Endodermal cell (in vitro differentiated cells): ENCODE data around the gene ATF7. TPM values are rescaled to one million over a fixed set of nuclear protein-coding genes. Genes with fewer than 3 reads are reported as not detected.

Source experiments
- DNase-seq: peaks from one replicate; pipeline ENCODE4 v3.0.0-alpha.2; 2017
- H3K27ac ChIP-seq: 2 replicates; pipeline ENCODE4 v1.5.1; 2013; ENCODE audit warnings: mild to moderate bottlenecking, low read depth, low read length, moderate library complexity
- H3K27me3 ChIP-seq: 2 replicates; pipeline ENCODE4 v1.6.1; 2013; ENCODE audit warnings: mild to moderate bottlenecking, low read length, moderate library complexity; ENCODE audit not compliant: insufficient read depth, control insufficient read depth, poor library complexity, severe bottlenecking
- H3K36me3 ChIP-seq: 2 replicates; pipeline ENCODE4 v1.7.0; 2013; ENCODE audit warnings: mild to moderate bottlenecking, low read length, moderate library complexity; ENCODE audit not compliant: control insufficient read depth, insufficient read depth
- H3K4me1 ChIP-seq: one replicate; pipeline ENCODE4 v1.7.0; 2013; ENCODE audit warnings: low read length; ENCODE audit not compliant: control insufficient read depth, insufficient read depth
- H3K4me3 ChIP-seq: 2 replicates; pipeline ENCODE4 v1.5.1; 2013; ENCODE audit warnings: mild to moderate bottlenecking, low read length, moderate library complexity
- H3K9ac ChIP-seq: 2 replicates; pipeline ENCODE4 v1.6.1; 2013; ENCODE audit warnings: mild to moderate bottlenecking, low read length, moderate library complexity; ENCODE audit not compliant: poor library complexity, severe bottlenecking; ENCODE audit errors: extremely low read depth
- H3K9me3 ChIP-seq: 2 replicates; pipeline ENCODE4 v1.6.1; 2013; ENCODE audit warnings: mild to moderate bottlenecking, low read length, moderate library complexity; ENCODE audit not compliant: control insufficient read depth
- H3K27ac Mint-ChIP-seq: 2 replicates; pipeline ENCODE4 v1.8.0; 2020; ENCODE audit warnings: mixed read lengths
- H3K27me3 Mint-ChIP-seq: 2 replicates; pipeline ENCODE4 v1.8.0; 2021; ENCODE audit warnings: mild to moderate bottlenecking, mixed read lengths; ENCODE audit not compliant: insufficient read depth
- H3K36me3 Mint-ChIP-seq: 2 replicates; pipeline ENCODE4 v1.8.0; 2020; ENCODE audit warnings: low read depth, mixed read lengths
- H3K4me1 Mint-ChIP-seq: 2 replicates; pipeline ENCODE4 v1.8.0; 2020; ENCODE audit warnings: mixed read lengths
- H3K4me3 Mint-ChIP-seq: 2 replicates; pipeline ENCODE4 v1.8.0; 2020; ENCODE audit warnings: mild to moderate bottlenecking, moderate library complexity, mixed read lengths
- H3K9me3 Mint-ChIP-seq: 2 replicates; pipeline ENCODE4 v1.8.0; 2020; ENCODE audit warnings: mild to moderate bottlenecking, mixed read lengths
- WGBS, 2 experiments: methylation state at CpG; one replicate each; pipeline versions ENCODE4 v1.1.5 to v1.1.7; 2013; ENCODE audit warnings: missing lambda C conversion rate in 2 of 2, mixed read lengths in 1 of 2; ENCODE audit not compliant: insufficient coverage in 1 of 2, insufficient read length in 1 of 2; 5-methylcytosine and 5-hydroxymethylcytosine counted together
- total RNA-seq, 2 donors: library from RNA; stranded (reverse); fragmentation: NEBNext Ultra II Directional in 1 of 2; extraction: Animal tissue kit (Norgen Biotek cat#: 25700) in 1 of 2; gene quantifications; 2 replicates in 1 of 2; 3 replicates in 1 of 2; pipeline ENCODE4 v1.2.1, GENCODE V29; 2021
- TF ChIP-seq, protein P1 (sequence below): fragments of 200-600 bp; sonication (generic); conservative IDR thresholded peaks from 2 replicates; pipeline ENCODE4 v1.5.0; 2021; ENCODE audit warnings: antibody characterized with exemption, mild to moderate bottlenecking

The ATF7 gene
- total RNA-seq, 2 donors from 2014 or later = 29.0 to 36.6 TPM

DNA sequence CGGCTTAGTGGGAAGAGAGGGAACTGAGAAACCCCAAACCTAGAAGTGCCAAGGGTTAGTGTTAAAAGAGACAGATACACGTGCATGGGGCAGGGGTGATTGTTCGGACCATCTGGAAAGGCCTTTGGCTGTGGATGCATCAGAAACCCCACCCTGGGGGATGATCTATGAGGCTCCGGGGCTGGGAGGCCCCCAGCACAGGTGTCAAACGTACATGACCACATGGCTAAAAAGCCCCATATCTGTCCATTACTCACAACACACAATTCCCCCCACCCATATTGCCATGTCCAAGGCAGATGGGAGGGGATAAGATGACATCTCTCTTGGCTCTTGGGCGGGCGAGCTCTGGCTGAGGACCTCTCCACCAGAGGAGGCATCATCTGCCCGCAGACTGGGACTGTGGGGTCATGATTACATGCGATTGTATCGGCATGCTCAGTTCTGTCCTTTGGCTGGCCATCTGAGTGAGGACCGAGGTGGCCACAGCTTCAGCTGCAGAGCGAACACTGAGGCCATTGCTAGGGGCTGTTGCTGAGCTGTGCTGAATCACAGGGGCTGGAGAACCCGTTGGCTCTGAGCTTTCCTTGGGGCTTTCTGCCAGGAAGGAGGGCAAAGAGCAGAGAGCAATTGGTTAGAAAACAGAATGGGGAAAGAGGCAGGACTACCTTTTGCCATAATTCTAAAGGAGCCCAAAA lies 109.3 kb downstream of the ATF7 start:
- H3K27ac ChIP-seq = no peak overlapping the region
- no peak for DNase-seq
- H3K9me3 ChIP-seq = no peaks in the 10 kb centered on the region
- no peaks in the 10 kb centered on the region for H3K27me3 Mint-ChIP-seq
- H3K4me1 ChIP-seq = no peaks in the 10 kb centered on the region
- H3K27me3 ChIP-seq = no peaks in the 10 kb centered on the region
- H3K27ac Mint-ChIP-seq = no peak overlapping the region
- no peaks in the 10 kb centered on the region for H3K4me1 Mint-ChIP-seq
- H3K9ac ChIP-seq = no peak overlapping the region
- TF ChIP-seq, protein P1, sequence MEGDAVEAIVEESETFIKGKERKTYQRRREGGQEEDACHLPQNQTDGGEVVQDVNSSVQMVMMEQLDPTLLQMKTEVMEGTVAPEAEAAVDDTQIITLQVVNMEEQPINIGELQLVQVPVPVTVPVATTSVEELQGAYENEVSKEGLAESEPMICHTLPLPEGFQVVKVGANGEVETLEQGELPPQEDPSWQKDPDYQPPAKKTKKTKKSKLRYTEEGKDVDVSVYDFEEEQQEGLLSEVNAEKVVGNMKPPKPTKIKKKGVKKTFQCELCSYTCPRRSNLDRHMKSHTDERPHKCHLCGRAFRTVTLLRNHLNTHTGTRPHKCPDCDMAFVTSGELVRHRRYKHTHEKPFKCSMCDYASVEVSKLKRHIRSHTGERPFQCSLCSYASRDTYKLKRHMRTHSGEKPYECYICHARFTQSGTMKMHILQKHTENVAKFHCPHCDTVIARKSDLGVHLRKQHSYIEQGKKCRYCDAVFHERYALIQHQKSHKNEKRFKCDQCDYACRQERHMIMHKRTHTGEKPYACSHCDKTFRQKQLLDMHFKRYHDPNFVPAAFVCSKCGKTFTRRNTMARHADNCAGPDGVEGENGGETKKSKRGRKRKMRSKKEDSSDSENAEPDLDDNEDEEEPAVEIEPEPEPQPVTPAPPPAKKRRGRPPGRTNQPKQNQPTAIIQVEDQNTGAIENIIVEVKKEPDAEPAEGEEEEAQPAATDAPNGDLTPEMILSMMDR = no peak
- no peak overlapping the region for H3K4me3 Mint-ChIP-seq
- 89 to 94% methylated on average over 8 to 13 of the region's 13 CpGs for WGBS, 2 experiments
- H3K4me3 ChIP-seq = no peak overlapping the region
- H3K9me3 Mint-ChIP-seq = no peaks in the 10 kb centered on the region
- H3K36me3 ChIP-seq = peaks cover 80% of the 10 kb centered on the region
- peaks cover 49% of the 10 kb centered on the region for H3K36me3 Mint-ChIP-seq

DNA sequence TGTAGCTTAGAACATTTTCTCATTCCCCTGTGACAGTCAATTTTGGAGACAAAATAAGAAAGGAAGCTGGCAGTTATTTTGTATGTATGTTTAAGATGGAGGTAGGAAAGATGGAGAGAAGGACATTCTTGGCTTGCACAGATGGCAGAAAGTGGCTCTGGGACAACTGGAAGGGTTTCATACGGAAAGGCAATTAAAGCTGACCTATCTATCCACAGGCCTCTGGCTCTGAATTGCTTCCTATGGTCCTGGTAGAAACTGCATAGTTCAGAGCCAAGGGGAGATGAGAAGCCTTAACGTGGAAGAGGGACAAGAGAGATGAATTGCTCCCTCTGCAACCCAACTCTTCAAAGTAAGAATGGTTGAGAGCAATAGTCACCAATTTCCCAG lies 110.9 kb downstream of the ATF7 start:
- no peak overlapping the region for H3K27ac Mint-ChIP-seq
- H3K36me3 Mint-ChIP-seq = peaks cover 40% of the 10 kb centered on the region
- Histone ChIP-seq H3K9me3 (no peaks in the 10 kb centered on the region), H3K27me3 (no peaks in the 10 kb centered on the region), H3K36me3 (peaks cover 74% of the 10 kb centered on the region), H3K9ac (no peak overlapping the region), H3K4me3 (no peak overlapping the region), H3K27ac (no peak overlapping the region), H3K4me1 (no peaks in the 10 kb centered on the region)
- no peaks in the 10 kb centered on the region for H3K9me3 Mint-ChIP-seq
- H3K27me3 Mint-ChIP-seq = no peaks in the 10 kb centered on the region
- H3K4me3 Mint-ChIP-seq = no peak overlapping the region
- 87 to 100% methylated on average over 2 of the region's 2 CpGs for WGBS, 2 experiments
- DNase-seq = no peak
- TF ChIP-seq, protein P1 = no peak
- H3K4me1 Mint-ChIP-seq = no peaks in the 10 kb centered on the region

DNA sequence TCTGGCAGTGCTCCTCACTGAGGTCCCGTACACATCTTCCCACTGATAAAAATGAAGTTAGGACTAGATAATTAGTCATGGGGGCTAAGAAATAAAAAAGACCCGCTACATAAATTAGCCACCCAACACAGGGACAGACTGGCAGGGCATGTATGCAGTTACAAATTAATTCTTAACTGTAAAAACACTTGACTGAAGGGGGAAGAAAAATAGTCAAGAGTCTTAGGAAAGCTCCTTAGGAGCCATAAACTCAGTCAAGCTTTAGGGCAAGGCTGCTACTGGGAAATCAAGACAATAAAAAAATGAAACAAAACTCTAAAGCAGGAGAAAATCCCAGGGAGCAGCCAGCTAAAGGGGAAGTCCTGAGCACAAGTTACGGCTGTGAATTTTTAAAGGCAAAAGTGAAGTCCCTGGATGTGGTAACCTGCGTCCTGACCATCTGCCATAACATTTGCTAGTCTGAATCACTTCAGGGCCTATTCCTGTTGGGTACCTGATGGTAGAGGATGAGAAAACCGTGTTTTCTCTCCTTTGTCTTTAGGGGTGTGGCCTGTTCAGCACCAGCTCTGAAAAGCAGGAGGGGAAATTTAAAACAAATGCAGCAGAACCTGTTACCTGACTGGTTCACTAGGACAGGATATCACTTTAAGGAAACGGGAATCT lies 111.4 kb downstream of the ATF7 start:
- Histone ChIP-seq H3K27me3 (no peaks in the 10 kb centered on the region), H3K4me3 (no peak overlapping the region), H3K4me1 (no peaks in the 10 kb centered on the region), H3K36me3 (peaks cover 73% of the 10 kb centered on the region), H3K9ac (no peak overlapping the region), H3K9me3 (no peaks in the 10 kb centered on the region), H3K27ac (no peak overlapping the region)
- Mint-ChIP-seq H3K36me3 (peaks cover 36% of the 10 kb centered on the region), H3K27me3 (no peaks in the 10 kb centered on the region), H3K4me3 (no peak overlapping the region), H3K9me3 (no peaks in the 10 kb centered on the region), H3K27ac (no peak overlapping the region), H3K4me1 (no peaks in the 10 kb centered on the region)
- WGBS, 2 experiments = 89 to 98% methylated on average over 5 of the region's 6 CpGs
- DNase-seq = no peak
- TF ChIP-seq, protein P1 = no peak
